ENCODE data around the gene FAM151A.
A peak's percentile ranks its signal among the peaks of the same experiment; 100 is the strongest.

The FAM151A gene

DNA sequence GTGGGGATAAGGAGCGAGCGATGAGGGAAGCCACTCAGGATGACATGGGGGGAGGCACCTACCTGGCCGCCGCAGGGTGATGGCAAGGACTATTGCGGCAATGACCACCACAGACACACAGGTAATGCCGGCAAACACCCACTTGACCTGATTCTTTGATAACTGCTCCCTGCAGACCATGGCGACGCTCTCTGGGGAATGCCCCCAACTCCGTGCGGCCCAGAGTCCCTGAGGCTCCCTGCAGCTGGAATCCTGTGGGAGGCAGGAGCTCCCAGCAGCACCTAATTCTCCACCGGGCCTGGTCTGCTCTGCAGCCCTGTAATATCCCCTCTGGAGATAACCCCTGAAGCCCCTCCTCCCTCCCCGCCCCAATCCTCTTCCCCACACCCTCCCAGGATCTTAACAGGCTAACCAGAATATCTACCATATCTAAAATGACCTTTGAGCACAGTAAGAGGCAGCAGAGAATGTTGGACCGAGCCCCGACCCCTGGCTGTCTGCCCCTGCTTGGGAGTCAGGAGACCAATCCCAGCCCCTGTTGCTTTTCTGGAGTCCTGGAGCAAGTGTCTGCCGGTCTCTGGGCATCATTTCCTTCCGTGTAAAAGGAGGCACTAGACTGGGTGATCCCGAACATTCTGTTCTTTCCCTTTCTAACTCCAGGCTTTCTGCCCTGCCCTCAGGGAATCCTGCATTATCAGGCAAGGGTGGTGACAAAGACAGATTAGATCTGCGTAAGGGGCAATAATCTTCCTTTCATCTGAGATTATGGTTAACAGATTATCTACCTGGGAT lies at the start of gene FAM151A:
TSS of gene FAM151A (minus strand) at position 310 of the 792 bp plus-strand sequence. CDS start at position 180, 130 bp downstream.
- Histone ChIP-seq H3K4me3 (no peak within 1 kb of the TSS), H3K9me3 (no peaks in the 10 kb centered on the region), H3K4me1 (no peaks in the 10 kb centered on the region), H3K27ac (no peak within 1 kb of the TSS), H3K27me3 (no peaks in the 10 kb centered on the region), H3K36me3 (no peaks in the 10 kb centered on the region)
- intact Hi-C loops (cut with DNase I; ENCODE audit: low total_unique reads), result no loop called here
- no peak for TF ChIP-seq CTCF (IDR thresholded peaks at IDR 0.05)
- no peak for DNase-seq

DNA sequence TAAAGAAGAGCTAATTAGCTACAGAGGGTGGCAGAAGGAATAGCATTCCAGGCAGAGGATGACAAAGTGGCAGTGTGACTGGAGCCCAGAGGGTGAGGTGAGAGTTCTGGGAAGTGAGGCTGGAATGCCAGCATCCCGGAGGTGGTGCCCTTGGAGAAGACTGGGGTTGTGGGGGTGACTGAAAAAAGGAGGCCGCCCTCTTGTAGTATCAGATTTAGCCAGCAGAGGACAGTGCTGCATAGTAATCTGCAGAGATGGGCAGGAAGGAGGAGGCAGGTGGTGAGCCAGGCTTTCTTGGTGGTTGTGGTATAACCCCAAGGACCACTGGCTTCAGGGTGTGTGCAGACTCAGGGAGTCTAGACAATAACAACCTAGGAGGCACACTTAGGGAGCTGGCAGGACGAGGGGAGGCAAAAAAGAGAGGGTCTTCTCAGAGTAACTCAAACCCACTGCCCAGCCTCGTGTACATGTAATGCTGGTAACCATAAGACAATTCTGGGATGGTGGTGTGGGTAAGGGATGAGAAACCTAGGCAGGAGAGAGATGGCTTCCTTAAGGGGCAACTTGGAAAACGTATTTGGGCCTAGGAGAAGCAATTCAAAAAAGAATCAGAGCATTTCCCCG lies 48.8 kb upstream of the FAM151A start:
- peak; percentile 32 to 49 for TF ChIP-seq CTCF (IDR thresholded peaks at IDR 0.05)
- no peaks in the 10 kb centered on the region for H3K4me1 ChIP-seq
- peaks cover 0 to 3% (median 0%) of the 10 kb centered on the region in 3 donors for H3K9me3 ChIP-seq
- H3K36me3 ChIP-seq, result peaks cover 0 to 16% (median 6%) of the 10 kb centered on the region in 3 donors
- no peak for DNase-seq
- intact Hi-C loops (cut with DNase I; ENCODE audit: low total_unique reads), result no loop called here
- H3K27ac ChIP-seq, result no peak overlapping the region
- H3K27me3 ChIP-seq, result no peaks in the 10 kb centered on the region
- H3K4me3 ChIP-seq, result no peak overlapping the region

DNA sequence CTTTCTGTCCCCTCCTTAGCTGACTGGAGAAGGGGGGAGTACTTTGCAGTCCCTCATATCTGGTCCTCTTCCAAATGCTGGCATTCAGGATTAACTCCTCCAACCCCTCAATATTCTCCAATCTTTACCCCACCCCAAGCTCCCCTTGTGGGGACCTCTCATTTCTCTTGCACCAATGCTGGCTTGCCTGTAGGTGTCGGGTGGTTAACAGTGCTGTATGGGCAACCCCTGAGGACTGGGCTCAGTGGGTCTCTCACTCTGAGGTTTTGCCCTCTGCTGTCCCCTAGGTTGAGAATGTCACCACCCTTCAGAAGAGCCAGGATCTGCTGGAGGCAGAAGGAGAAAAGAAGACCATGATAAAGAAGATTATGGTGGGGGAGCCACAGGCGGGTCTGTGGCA lies 45.2 kb upstream of the FAM151A start:
- H3K4me3 ChIP-seq, result no peak overlapping the region
- no peaks in the 10 kb centered on the region for H3K4me1 ChIP-seq
- H3K36me3 ChIP-seq, result peaks cover 12 to 14% (median 13%) of the 10 kb centered on the region in 3 donors
- H3K27ac ChIP-seq, result no peak overlapping the region
- intact Hi-C loops (cut with DNase I; ENCODE audit: low total_unique reads), result no loop called here
- H3K9me3 ChIP-seq, result peaks cover 0 to 2% (median 0%) of the 10 kb centered on the region in 3 donors
- no peaks in the 10 kb centered on the region for H3K27me3 ChIP-seq
- no peak for TF ChIP-seq CTCF (IDR thresholded peaks at IDR 0.05)
- DNase-seq, result no peak

DNA sequence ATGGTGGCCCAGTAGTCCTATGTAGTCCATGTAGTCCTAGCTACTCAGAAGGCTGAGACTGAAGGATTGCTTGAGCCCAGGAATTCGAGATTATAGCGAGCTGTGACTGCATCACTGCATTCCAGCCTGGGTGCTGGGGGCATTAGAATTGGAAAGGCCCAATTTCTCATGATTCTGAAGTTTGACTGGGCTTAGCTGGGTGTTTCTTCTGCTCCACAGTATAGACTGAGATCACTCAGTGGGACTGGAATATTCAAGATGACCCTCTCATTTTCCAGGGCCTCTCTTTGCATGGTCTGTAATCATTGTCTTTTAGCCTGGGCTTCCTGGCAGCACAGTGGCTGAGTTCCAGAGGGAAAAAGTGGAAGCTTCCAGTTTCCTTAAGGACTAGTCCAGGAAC lies 44.5 kb upstream of the FAM151A start:
- DNase-seq, result no peak
- intact Hi-C loops (cut with DNase I; ENCODE audit: low total_unique reads), result no loop called here
- H3K4me1 ChIP-seq, result no peaks in the 10 kb centered on the region
- no peaks in the 10 kb centered on the region for H3K27me3 ChIP-seq
- no peak overlapping the region for H3K27ac ChIP-seq
- no peak overlapping the region for H3K4me3 ChIP-seq
- peaks cover 11 to 12% (median 12%) of the 10 kb centered on the region in 3 donors for H3K36me3 ChIP-seq
- H3K9me3 ChIP-seq, result no peaks in the 10 kb centered on the region
- TF ChIP-seq CTCF (IDR thresholded peaks at IDR 0.05), result no peak

GRCh38 chr1:54666333-54666732 lies 43.0 kb upstream of the FAM151A start:
- no peak for TF ChIP-seq CTCF (IDR thresholded peaks at IDR 0.05)
- no peaks in the 10 kb centered on the region for H3K4me1 ChIP-seq
- H3K27ac ChIP-seq, result no peak overlapping the region
- no peak overlapping the region for H3K4me3 ChIP-seq
- DNase-seq, result no peak
- intact Hi-C loops (cut with DNase I; ENCODE audit: low total_unique reads), result no loop called here
- H3K9me3 ChIP-seq, result no peaks in the 10 kb centered on the region
- no peaks in the 10 kb centered on the region for H3K27me3 ChIP-seq
- H3K36me3 ChIP-seq, result peaks cover 11 to 12% (median 12%) of the 10 kb centered on the region in 3 donors

All from tibial artery (tissue), 4 donors.